ENCODE measurements around the gene MED27.

DNA sequence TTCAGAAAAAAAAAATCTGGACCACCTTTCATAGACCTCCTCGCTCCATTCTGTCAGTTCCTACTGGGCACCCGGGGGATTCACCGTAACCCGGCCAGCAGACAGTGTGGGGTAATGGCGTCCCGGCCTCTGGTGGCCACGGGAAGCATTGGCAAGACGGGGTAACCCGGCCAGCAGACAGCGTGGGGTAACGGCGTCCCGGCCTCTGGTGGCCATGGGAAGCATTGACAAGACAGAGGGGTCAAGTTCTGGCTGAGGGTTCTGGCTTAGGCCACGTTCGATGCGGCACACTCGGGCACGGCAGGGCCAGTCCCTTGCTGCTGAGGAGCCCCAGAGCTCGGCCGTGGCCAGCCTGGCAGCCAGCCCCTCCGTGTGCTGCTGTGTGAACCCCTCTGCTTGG is 223.6 kb downstream of the MED27 start:
- no peak for TF ChIP-seq POLR2A (IDR thresholded peaks at IDR 0.05; ENCODE audit: low read depth)
- TF ChIP-seq, protein P1, sequence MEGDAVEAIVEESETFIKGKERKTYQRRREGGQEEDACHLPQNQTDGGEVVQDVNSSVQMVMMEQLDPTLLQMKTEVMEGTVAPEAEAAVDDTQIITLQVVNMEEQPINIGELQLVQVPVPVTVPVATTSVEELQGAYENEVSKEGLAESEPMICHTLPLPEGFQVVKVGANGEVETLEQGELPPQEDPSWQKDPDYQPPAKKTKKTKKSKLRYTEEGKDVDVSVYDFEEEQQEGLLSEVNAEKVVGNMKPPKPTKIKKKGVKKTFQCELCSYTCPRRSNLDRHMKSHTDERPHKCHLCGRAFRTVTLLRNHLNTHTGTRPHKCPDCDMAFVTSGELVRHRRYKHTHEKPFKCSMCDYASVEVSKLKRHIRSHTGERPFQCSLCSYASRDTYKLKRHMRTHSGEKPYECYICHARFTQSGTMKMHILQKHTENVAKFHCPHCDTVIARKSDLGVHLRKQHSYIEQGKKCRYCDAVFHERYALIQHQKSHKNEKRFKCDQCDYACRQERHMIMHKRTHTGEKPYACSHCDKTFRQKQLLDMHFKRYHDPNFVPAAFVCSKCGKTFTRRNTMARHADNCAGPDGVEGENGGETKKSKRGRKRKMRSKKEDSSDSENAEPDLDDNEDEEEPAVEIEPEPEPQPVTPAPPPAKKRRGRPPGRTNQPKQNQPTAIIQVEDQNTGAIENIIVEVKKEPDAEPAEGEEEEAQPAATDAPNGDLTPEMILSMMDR (IDR thresholded peaks at IDR 0.05) = no peak
